Natural killer cell (primary cell): ENCODE measurements around the gene GLRX. TPM values are rescaled to one million over a fixed set of nuclear protein-coding genes. Genes with fewer than 3 reads are reported as not detected.

Source experiments
- ATAC-seq, 3 donors: fragments of 150-1000 bp in 2 of 3; fragments of 200-7000 bp in 1 of 3; cut with Tn5 transposase; 1 replicate in 1 of 3; 2 replicates in 2 of 3; pipeline ENCODE4 v1.10.0; 2021; ENCODE audit warnings: mild to moderate bottlenecking in 2 of 3, moderate library complexity in 2 of 3
- DNase-seq, 2 donors: peaks; one replicate each; pipeline versions ENCODE4 v3.0.0 to v3.0.0-alpha.2; 2013 to 2021; ENCODE audit warnings: mixed read lengths in 1 of 2
- H3K27ac ChIP-seq: one replicate; pipeline ENCODE4 v1.5.1; 2013; ENCODE audit warnings: mild to moderate bottlenecking, low read length
- H3K27me3 ChIP-seq: one replicate; pipeline ENCODE4 v1.6.1; 2013; ENCODE audit warnings: low read length; ENCODE audit not compliant: control insufficient read depth, insufficient read depth
- H3K36me3 ChIP-seq: one replicate; pipeline ENCODE4 v1.6.1; 2013; ENCODE audit warnings: low read length; ENCODE audit not compliant: control insufficient read depth, insufficient read depth
- H3K4me1 ChIP-seq: one replicate; pipeline ENCODE4 v1.6.1; 2013; ENCODE audit warnings: low read length; ENCODE audit not compliant: control insufficient read depth, insufficient read depth
- H3K4me3 ChIP-seq: one replicate; pipeline ENCODE4 v1.5.1; 2013; ENCODE audit warnings: low read length
- H3K9me3 ChIP-seq: one replicate; pipeline ENCODE4 v1.6.1; 2013; ENCODE audit warnings: low read length; ENCODE audit not compliant: control insufficient read depth, insufficient read depth
- H3K27ac Mint-ChIP-seq, 2 donors: one replicate each; pipeline ENCODE4 v1.8.0; 2022; ENCODE audit warnings: mild to moderate bottlenecking in 2 of 2, mixed read lengths in 2 of 2, moderate library complexity in 1 of 2
- H3K27me3 Mint-ChIP-seq, 2 donors: one replicate each; pipeline ENCODE4 v1.8.0; 2022; ENCODE audit warnings: low read depth in 2 of 2, mixed read lengths in 2 of 2
- H3K36me3 Mint-ChIP-seq: one replicate; pipeline ENCODE4 v1.8.0; 2022; ENCODE audit warnings: mixed read lengths
- H3K4me1 Mint-ChIP-seq, 2 donors: one replicate each; pipeline ENCODE4 v1.8.0; 2022; ENCODE audit warnings: mixed read lengths in 2 of 2
- H3K4me3 Mint-ChIP-seq: one replicate; pipeline ENCODE4 v1.8.0; 2022; ENCODE audit warnings: mild to moderate bottlenecking, moderate library complexity, mixed read lengths
- H3K9me3 Mint-ChIP-seq, 2 donors: one replicate each; pipeline ENCODE4 v1.8.0; 2022; ENCODE audit warnings: mixed read lengths in 2 of 2
- WGBS: methylation state at CpG from one replicate; pipeline ENCODE4 v1.1.7; 2013; ENCODE audit warnings: missing lambda C conversion rate; ENCODE audit not compliant: insufficient coverage; 5-methylcytosine and 5-hydroxymethylcytosine counted together
- intact Hi-C: fragments of 100-400 bp; cut with micrococcal nuclease; formaldehyde crosslinking; loops from one replicate; pipeline ENCODE4 v1.14.2; 2022
- total RNA-seq, 4 donors: library from RNA; stranded (reverse); fragments of 120-200 nt in 1 of 4; gene quantifications; one replicate each; pipeline versions ENCODE4 v1.2.3 to v1.2.4, GENCODE V29; 2013 to 2022
- TF ChIP-seq, protein P1 (sequence below): fragments of 200-600 bp; IDR thresholded peaks from one replicate; pipeline ENCODE4 v1.8.0; 2022; ENCODE audit warnings: antibody characterized with exemption

The GLRX gene
- total RNA-seq, 3 donors from 2014 or later (not counting 1 experiment from before 2014, with no cell fraction given), result 59.2 to 102 (median 62.5) TPM

DNA sequence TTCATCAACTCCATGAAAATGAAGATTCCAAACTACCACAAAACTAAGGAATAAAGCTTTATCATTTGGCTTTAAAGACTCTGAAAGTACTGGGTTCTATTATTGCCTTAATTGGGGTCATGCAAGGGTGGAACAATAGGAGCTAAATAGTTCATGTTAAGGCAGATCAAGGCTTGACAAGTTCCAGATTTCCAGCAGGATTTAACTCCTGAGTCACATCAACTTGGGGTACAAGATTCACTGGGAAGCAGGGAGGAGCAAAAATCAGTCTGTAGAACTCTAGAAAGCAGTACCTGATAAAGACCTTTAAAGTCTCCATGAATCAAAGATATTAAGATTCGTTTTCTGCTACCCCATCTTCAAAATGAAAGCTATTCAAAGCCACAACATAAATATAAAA, 41.9 kb upstream of the GLRX start:
- Mint-ChIP-seq H3K27me3 (peaks cover 33 to 47% of the 10 kb centered on the region in 2 donors), H3K27ac (no peak overlapping the region), H3K9me3 (no peaks in the 10 kb centered on the region), H3K4me1 (peaks cover 9 to 21% of the 10 kb centered on the region in 2 donors), H3K4me3 (no peak overlapping the region), H3K36me3 (no peaks in the 10 kb centered on the region)
- intact Hi-C loops, result no loop called here
- TF ChIP-seq, protein P1, sequence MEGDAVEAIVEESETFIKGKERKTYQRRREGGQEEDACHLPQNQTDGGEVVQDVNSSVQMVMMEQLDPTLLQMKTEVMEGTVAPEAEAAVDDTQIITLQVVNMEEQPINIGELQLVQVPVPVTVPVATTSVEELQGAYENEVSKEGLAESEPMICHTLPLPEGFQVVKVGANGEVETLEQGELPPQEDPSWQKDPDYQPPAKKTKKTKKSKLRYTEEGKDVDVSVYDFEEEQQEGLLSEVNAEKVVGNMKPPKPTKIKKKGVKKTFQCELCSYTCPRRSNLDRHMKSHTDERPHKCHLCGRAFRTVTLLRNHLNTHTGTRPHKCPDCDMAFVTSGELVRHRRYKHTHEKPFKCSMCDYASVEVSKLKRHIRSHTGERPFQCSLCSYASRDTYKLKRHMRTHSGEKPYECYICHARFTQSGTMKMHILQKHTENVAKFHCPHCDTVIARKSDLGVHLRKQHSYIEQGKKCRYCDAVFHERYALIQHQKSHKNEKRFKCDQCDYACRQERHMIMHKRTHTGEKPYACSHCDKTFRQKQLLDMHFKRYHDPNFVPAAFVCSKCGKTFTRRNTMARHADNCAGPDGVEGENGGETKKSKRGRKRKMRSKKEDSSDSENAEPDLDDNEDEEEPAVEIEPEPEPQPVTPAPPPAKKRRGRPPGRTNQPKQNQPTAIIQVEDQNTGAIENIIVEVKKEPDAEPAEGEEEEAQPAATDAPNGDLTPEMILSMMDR, result no peak
- Histone ChIP-seq H3K9me3 (no peaks in the 10 kb centered on the region), H3K27me3 (peaks cover 2% of the 10 kb centered on the region), H3K36me3 (no peaks in the 10 kb centered on the region), H3K27ac (no peak overlapping the region), H3K4me1 (peaks cover 24% of the 10 kb centered on the region), H3K4me3 (no peak overlapping the region)
- DNase-seq (no peak), ATAC-seq (no peak)
- WGBS, result 86% methylated on average over 1 of the region's 1 CpG

DNA sequence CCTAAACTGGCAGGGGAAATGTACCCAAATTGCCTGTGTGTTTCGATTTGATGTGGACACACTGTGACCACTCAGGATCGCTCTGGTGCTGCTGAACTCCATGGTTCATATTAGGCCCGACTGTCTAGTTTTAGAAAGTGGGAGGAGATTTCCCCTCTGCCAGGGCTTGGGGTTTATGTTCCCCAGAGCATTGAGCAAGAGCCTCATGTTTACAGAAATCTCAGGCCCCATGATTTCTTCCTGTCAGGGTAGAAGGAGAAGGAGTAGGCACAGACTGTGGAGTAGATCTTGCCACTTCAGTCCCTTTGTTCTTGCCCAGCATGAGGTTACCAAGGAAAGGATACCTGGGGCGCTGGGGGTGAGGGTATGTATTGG, 40.8 kb upstream of the GLRX start:
- no peaks in the 10 kb centered on the region for H3K9me3 Mint-ChIP-seq
- Histone ChIP-seq H3K36me3 (no peaks in the 10 kb centered on the region), H3K4me1 (peaks cover 19% of the 10 kb centered on the region), H3K27me3 (peaks cover 2% of the 10 kb centered on the region), H3K9me3 (no peaks in the 10 kb centered on the region), H3K27ac (no peak overlapping the region), H3K4me3 (no peak overlapping the region)
- ATAC-seq (no peak), DNase-seq (no peak)
- TF ChIP-seq, protein P1, result no peak
- H3K4me3 Mint-ChIP-seq, result no peak overlapping the region
- no peak overlapping the region for H3K27ac Mint-ChIP-seq
- intact Hi-C loops, result no loop called here
- H3K4me1 Mint-ChIP-seq, result peaks cover 8 to 20% of the 10 kb centered on the region in 2 donors
- no peaks in the 10 kb centered on the region for H3K36me3 Mint-ChIP-seq
- WGBS, result 59% methylated on average over 3 of the region's 4 CpGs
- H3K27me3 Mint-ChIP-seq, result peaks cover 38 to 54% of the 10 kb centered on the region in 2 donors

DNA sequence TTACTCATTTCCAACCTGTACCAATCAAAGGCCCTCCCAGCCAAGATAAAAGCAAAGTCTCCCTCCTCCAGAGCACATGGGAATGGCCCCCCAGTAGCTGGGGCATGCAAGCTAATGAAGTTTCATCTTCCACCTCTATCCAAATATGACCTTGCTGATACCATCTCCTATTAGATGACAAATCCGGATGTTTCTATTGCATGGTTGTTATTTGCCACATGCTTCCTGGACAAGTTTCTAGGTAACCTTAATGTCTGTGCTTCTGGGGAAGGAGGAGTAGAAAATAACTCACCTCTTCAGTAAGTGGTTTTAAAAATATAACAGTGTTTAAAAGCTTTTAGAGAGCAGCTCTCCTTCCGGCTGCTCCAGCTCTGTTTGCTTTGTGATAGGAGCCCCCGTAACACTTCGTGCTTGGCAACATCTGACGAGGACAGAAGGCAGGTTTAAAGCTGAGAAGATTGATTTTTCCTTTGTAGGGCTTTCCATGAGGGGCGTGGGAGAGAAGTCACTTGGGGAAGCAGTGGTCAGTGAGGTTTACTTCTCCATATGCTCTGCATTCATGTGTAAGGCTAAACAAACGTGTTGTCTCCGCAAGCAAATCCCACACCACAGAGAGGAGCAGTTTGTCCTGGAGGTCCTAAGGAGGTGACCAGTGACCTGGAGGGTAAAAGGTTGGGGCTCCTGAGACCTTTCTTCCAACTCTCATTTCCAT, 40.3 kb upstream of the GLRX start:
- Mint-ChIP-seq H3K36me3 (no peaks in the 10 kb centered on the region), H3K27me3 (peaks cover 35 to 54% of the 10 kb centered on the region in 2 donors), H3K4me1 (peaks cover 7 to 17% of the 10 kb centered on the region in 2 donors), H3K27ac (no peak overlapping the region), H3K9me3 (no peaks in the 10 kb centered on the region), H3K4me3 (no peak overlapping the region)
- no peak overlapping the region for H3K27ac ChIP-seq
- intact Hi-C loops, result no loop called here
- no peaks in the 10 kb centered on the region for H3K36me3 ChIP-seq
- H3K4me1 ChIP-seq, result peaks cover 19% of the 10 kb centered on the region
- peaks cover 2% of the 10 kb centered on the region for H3K27me3 ChIP-seq
- no peaks in the 10 kb centered on the region for H3K9me3 ChIP-seq
- no peak for DNase-seq
- ATAC-seq, result no peak
- no peak overlapping the region for H3K4me3 ChIP-seq
- TF ChIP-seq, protein P1, result no peak
- WGBS, result 88% methylated on average over 8 of the region's 8 CpGs
